Memory B cell (primary cell): Measurements from ENCODE around the gene SEMA4A.

ENCODE experiments used
- ATAC-seq: fragments of 150-1000 bp; cut with Tn5 transposase; 2 replicates; pipeline ENCODE4 v1.10.0; 2021; ENCODE audit warnings: low read depth, mild to moderate bottlenecking, moderate library complexity
- DNase-seq, 2 donors: peaks; one replicate each; pipeline ENCODE4 v3.0.0; 2022; ENCODE audit warnings: low spot score in 2 of 2
- H3K27ac Mint-ChIP-seq: one replicate; pipeline ENCODE4 v1.8.0; 2022; ENCODE audit warnings: mild to moderate bottlenecking, moderate library complexity, mixed read lengths
- H3K27me3 Mint-ChIP-seq: one replicate; pipeline ENCODE4 v1.8.0; 2022; ENCODE audit warnings: mixed read lengths
- H3K36me3 Mint-ChIP-seq: one replicate; pipeline ENCODE4 v1.8.0; 2022; ENCODE audit warnings: mild to moderate bottlenecking, mixed read lengths
- H3K4me1 Mint-ChIP-seq: one replicate; pipeline ENCODE4 v1.8.0; 2022; ENCODE audit warnings: mixed read lengths
- H3K4me3 Mint-ChIP-seq: one replicate; pipeline ENCODE4 v1.8.0; 2022; ENCODE audit warnings: mild to moderate bottlenecking, moderate library complexity, mixed read lengths
- H3K9me3 Mint-ChIP-seq: one replicate; pipeline ENCODE4 v1.8.0; 2022; ENCODE audit warnings: mixed read lengths

The SEMA4A gene

DNA sequence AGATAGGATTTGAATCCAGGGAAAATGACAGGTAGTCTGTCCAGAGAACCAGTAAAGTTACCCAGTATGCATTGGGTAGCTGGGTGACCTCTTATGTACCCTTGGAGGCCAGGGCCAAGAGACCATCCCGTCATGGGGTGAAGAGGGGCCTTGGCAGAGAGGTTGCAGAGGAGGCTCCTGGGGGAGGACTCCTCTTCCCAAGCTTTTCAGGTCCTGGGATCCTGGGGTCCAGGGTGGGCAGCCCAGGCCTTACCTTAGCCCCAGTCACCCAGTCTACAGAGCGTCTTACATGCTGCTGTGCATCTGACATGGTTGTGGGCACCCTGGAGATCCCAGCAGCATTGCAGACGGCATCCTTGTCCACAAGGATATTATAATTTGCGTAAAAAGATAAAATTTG, 73.4 kb downstream of the SEMA4A start:
- ATAC-seq: no peak
- Mint-ChIP-seq H3K27ac (no peak overlapping the region), H3K36me3 (peaks cover 33% of the 10 kb centered on the region), H3K4me1 (peaks cover 5% of the 10 kb centered on the region), H3K9me3 (no peaks in the 10 kb centered on the region), H3K4me3 (no peak overlapping the region), H3K27me3 (no peaks in the 10 kb centered on the region)
- no peak for DNase-seq
